GM03348 (cell line): Measurements from ENCODE around the gene WDR49.
"Not testable (repeated sequence)": the region's sequence is repeated elsewhere in the genome, so short reads cannot be mapped to it uniquely, and the experiment has no call there.

Experiments
- DNase-seq: peaks from one replicate; pipeline ENCODE4 v3.0.0; 2012; ENCODE audit warnings: low spot score

The WDR49 gene

GRCh38 chr3:167614196-167614595 is 39.5 kb downstream of the WDR49 start:
- DNase-seq: not testable (repeated sequence)

DNA sequence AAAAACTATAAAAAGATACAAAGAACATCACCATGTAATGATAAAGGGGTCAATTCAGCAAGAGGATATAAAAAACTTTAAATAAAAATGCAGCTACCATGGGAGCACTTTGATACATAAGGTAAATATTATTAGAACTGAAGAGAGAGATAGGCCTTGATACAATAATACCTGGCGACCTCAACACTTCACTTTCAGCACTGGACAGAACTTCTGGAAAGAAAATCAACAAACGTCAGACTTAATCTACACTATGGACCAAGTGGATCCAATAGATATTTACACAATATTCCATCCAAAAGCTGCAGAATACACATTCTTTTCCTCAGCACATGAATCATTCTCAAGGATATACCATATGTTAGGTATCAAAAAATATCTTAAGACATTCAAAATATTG is 42.0 kb downstream of the WDR49 start:
- no peak for DNase-seq

DNA sequence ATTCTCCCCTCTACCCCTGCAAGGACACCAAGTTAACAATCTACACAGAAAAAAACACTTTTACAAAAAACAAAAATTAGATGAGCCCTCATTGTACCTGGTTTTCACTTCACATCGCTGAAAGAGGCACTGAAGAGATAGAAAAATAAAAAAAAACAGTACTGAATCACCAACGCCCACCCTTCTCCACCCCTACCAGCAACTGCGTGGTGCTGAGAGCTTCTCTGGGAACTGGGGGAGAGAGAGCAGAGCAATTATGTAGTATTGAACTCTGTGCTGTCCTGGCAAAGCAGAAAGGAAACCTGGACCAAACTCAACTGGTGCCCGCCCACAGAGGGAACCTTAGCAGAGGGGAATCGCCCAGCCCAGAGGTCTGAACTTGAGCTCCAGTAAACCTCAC is 44.6 kb downstream of the WDR49 start:
- no peak for DNase-seq

GRCh38 chr3:167606836-167607235 is 46.9 kb downstream of the WDR49 start:
- DNase-seq: no peak

DNA sequence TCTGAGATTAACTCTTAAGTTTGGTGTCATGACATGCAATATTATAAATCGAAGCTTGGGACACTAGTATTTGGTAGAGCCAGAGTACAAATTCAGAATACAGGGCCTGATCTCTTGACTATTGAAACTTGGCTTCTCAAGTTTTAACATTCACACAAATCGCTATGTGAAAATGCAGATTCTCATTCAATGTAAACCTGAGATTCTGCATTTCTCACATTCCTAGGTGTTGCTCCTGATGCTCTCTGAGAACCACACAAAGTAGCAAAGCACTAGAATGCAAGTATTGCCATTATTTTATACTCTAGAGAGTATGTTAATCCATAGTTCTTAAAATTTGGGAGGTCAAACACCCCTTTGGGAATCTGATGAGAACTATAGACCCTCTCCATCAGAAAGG is 47.9 kb downstream of the WDR49 start:
- DNase-seq: no peak

DNA sequence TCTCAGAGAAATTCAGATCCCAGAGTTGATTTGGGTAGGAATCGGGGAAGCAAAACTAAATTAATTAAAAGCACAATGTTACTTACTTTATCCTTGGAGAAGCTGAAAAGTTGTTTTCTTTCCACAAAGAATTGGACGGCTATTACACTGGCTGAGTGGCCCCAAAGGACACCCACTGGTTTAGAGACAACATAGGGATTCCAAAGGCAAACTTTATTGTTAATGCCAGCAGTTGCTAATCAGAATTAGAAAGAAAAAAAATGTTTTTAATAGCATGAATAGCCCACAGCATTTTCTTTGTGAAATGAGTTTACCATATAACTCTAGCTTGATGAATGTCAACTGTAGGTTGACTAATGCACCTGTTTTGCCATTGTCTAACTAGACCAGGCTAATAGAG is 51.7 kb downstream of the WDR49 start:
- DNase-seq: no peak

GRCh38 chr3:167587651-167588050 is 66.1 kb downstream of the WDR49 start:
- no peak for DNase-seq

- no peak for DNase-seq
Measured at GRCh38 chr3:167575000-167575600, 78.6 kb downstream of the WDR49 start.

DNA sequence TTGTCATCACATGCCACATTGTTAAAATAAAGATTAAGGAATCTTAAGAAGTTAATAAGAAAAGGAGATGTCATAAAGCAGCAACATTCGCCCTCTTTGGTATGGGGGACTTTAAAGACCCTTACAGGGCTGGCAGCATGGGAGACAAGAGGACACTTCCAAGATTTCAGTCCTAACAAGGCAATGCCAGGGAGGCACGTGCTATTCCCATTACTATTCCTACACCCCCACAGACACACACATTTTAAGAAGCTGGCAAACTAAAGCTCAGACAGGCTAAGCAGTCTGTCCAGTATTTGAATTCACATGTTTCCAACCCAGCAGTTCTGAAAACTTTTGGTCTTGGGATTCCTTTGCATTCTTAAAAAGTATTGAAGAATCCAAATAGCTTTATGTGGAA is 80.8 kb downstream of the WDR49 start:
- DNase-seq: no peak

- no peak for DNase-seq
Measured at GRCh38 chr3:167568634-167569033, 85.1 kb downstream of the WDR49 start.

GRCh38 chr3:167565489-167565888 is 88.3 kb downstream of the WDR49 start:
- DNase-seq: no peak

DNA sequence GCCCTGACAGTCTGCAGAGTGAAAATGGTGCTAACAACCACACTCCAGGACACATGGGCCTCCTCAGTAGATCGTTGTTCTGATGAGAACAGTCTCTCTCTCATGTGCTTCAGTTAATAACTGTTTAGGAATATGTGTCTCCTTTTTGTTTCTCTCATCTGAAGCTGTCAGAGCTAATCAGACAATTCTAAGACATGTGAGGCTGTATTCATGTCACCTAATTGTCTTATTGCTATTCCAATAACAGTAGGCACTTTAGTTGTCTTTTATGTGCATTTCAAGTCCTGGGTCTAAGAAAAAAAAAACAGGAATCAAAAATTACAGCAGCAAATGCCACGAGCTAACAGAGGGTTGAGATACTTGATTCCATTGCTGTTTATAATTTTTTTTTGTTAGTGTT is 89.1 kb downstream of the WDR49 start:
- DNase-seq: no peak

- DNase-seq: no peak
Measured at GRCh38 chr3:167559924-167560323, 93.8 kb downstream of the WDR49 start.

DNA sequence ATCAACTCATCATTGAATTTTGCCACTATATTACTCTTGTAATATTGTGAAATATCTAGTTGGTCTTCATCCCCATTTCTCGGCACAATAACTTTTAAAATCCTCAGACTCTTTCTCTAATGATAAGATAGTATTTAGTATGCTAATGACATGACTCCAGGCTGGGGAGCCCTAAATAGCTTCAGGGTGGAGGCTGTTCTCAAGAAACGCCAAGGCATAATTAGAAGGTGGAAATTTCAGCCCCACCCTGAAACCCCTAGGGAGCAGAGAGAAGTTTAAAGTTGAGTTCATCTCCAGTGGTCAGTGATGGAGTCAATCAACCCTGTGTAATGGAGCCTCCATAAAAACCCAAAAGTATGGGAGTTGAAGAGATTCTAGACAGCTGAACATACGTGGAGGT is 98.8 kb downstream of the WDR49 start:
- DNase-seq: no peak

DNA sequence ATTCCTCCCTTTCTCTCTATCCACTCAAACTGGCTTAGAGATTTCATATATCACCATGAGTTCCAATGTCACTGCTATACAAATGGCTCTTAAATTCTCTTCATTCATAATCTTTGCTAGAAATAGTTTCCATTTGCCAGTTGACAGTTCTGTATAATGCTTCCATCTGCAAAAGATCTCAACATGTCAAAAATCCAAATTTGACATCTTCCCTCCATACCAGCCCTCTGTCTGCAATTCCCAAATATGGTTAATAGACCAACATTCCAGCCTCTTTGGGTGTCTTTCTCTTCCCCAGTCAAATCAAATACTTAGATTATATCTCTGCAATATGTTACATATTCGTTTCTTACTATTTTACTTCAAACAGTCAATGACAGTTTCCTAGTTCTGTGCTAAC is 115.7 kb downstream of the WDR49 start:
- DNase-seq: no peak

DNA sequence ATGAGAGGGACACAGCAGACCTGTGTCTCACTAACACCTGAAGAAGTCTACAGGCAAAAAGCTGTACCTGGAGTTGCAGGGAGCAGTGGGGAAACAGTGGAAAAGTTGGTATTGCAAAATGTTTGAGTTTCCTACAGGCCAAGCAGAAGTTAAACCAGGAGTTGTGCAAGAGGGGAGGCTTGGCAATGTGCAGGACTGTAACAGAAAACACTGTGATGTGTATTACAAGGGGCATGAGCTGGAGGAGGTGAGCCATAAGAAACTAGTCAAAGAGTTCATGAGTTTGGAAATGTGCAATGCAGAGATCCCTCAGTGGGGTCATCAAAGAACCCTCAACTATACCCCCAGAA is 132.8 kb downstream of the WDR49 start:
- no peak for DNase-seq

GRCh38 chr3:167520266-167521005 is 133.3 kb downstream of the WDR49 start:
- DNase-seq: no peak

DNA sequence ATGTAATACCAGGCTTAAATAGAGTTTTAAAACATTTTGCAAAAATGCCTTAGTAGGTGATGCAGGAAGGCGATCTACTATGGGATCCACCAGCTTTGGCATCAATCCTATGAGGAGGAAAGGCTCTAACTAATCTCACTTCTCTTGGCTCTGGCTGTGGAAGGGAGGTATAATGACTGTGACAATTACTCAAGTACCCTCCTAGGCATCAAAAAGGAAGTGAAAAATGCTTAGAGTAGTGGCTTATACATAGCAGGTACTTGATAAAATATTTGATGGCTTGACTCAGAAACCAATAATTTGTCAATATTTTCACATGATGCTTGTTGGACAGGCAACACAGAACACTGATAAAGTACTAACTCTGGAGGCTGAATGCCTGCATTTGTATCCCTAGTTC is 145.8 kb downstream of the WDR49 start:
- no peak for DNase-seq

- no peak for DNase-seq
Measured at GRCh38 chr3:167502401-167502800, 151.3 kb downstream of the WDR49 start.

DNA sequence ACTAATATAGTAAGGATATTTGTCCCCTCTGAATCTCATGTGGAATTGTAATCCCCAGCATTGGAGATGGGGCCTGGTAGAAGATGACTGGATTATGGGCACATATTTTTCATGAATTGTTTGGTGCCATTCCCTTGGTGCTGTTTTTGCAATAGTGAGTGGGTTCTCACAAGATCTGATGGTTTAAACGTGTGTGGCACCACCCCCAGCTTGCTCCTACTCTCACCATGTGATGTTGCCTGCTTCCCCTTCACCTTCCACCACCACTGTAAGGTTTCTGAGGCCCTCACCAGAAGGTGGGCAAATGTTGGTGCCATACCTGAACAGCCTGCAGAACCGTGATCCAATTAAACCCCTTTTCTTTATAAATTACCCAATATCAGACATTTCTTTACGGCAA is 151.8 kb downstream of the WDR49 start:
- no peak for DNase-seq

DNA sequence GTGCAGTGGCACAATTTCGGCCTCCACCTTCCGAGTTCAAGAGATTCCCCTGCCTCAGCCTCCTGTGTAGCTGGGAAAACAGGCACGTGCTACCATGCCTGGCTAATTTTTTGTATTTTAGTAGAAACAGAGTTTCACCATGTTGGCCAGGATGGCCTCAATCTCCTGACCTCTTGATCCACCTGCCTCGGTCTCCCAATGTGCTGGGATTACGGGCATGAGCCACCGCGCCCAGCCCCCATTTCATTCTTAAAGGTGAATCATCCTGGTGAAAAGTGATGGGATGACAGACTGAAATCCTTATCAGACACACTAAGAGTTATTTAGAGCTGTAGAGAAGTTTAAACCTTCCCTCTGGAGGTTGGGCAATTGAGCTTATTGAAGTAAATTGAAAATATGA is 155.8 kb downstream of the WDR49 start:
- no peak for DNase-seq

- no peak for DNase-seq
Measured at GRCh38 chr3:167493244-167493643, 160.5 kb downstream of the WDR49 start.

GRCh38 chr3:167491621-167492020 is 162.1 kb downstream of the WDR49 start:
- DNase-seq: no peak

DNA sequence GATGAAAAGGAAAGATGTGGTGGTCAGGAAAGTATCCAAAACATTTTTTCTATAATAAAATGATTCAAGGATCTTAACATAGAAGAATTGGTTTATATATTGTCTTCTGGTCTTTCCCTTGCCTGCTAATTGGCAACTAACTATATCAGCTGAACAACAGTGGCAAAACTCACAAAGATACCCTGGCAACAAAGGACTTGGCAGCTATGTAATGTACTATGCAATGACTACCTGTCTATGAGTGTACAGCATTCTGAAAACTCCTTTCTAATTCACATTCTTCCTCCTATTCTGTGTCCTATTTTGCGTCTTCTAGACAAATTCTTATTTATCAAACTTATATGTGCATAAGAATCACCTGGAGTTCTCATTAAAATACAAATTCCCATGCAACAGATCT is 164.2 kb downstream of the WDR49 start:
- no peak for DNase-seq
